H1 (cell line): ENCODE data around the gene KLK8. TPM values are rescaled to one million over a fixed set of nuclear protein-coding genes. Genes with fewer than 3 reads are reported as not detected.
A peak's percentile ranks its signal among the peaks of the same experiment; 100 is the strongest.

ENCODE experiments used
- CTCF ChIA-PET: fragments of 300-600 bp; sonication (Branson Sonifier 250); formaldehyde crosslinking; loops from one replicate; lab custom pipeline; 2021; ENCODE audit not compliant: partially characterized antibody; lab: Charles Lee
- POLR2A ChIA-PET: fragments of 300-600 bp; sonication (Branson Sonifier 250); formaldehyde crosslinking; loops from one replicate; lab custom pipeline; 2021; ENCODE audit warnings: inconsistent platforms; ENCODE audit not compliant: partially characterized antibody; lab: Charles Lee
- DNase-seq, 2 experiments: peaks; one replicate each; pipeline versions ENCODE4 v3.0.0 to v3.0.0-alpha.2; 2010 to 2022; ENCODE audit warnings: low spot score in 2 of 2, low read depth in 1 of 2, mixed read lengths in 1 of 2
- FAIRE-seq: peaks from 2 replicates; lab custom pipeline; 2011; peaks lifted over from hg19 to GRCh38; lab: Jason Lieb, UNC
- H2AFZ ChIP-seq: 2 replicates; pipeline ENCODE4 v1.8.1; 2012; ENCODE audit warnings: low read length, inconsistent platforms
- H2AK5ac ChIP-seq: 2 replicates; pipeline ENCODE4 v1.6.1; 2013; ENCODE audit warnings: low read depth, low read length
- H2BK120ac ChIP-seq: replicated peaks from 2 replicates; pipeline ENCODE3; 2013; ENCODE audit warnings: low read depth, low read length, inconsistent platforms
- H2BK12ac ChIP-seq: 2 replicates; pipeline ENCODE4 v1.6.1; 2013; ENCODE audit warnings: low read depth, low read length
- H2BK15ac ChIP-seq: 2 replicates; pipeline ENCODE4 v1.6.1; 2013; ENCODE audit warnings: low read length
- H2BK20ac ChIP-seq: 2 replicates; pipeline ENCODE4 v1.6.1; 2013; ENCODE audit warnings: low read length
- H2BK5ac ChIP-seq: 2 replicates; pipeline ENCODE4 v1.6.1; 2013; ENCODE audit warnings: low read depth, low read length
- H3K14ac ChIP-seq: 2 replicates; pipeline ENCODE4 v1.6.1; 2013; ENCODE audit warnings: inconsistent platforms; ENCODE audit not compliant: insufficient read length
- H3K18ac ChIP-seq: 2 replicates; pipeline ENCODE4 v1.6.1; 2013; ENCODE audit warnings: low read length; ENCODE audit errors: extremely low read depth
- H3K23ac ChIP-seq: 2 replicates; pipeline ENCODE4 v1.6.1; 2013; ENCODE audit warnings: inconsistent platforms; ENCODE audit not compliant: insufficient read length
- H3K23me2 ChIP-seq: 2 replicates; pipeline ENCODE4 v1.6.1; 2013; ENCODE audit warnings: low read depth, low read length
- H3K27ac ChIP-seq: 2 replicates; pipeline ENCODE4 v1.6.1; 2011; ENCODE audit warnings: low read depth, low read length, inconsistent platforms
- H3K27me3 ChIP-seq, 4 experiments: replicated peaks in 1 of 4; 1 replicate in 1 of 4; 2 replicates in 3 of 4; pipeline versions ENCODE4 v1.6.1 to v1.8.1; 2011 to 2013; ENCODE audit warnings: low read length in 3 of 4, mild to moderate bottlenecking in 3 of 4, inconsistent platforms in 2 of 4, mixed read lengths in 2 of 4, moderate library complexity in 1 of 4; ENCODE audit not compliant: control insufficient read depth in 3 of 4, insufficient read depth in 3 of 4; ENCODE audit errors: extremely low read depth in 1 of 4
- H3K36me3 ChIP-seq, 4 experiments: 2 replicates each; pipeline versions ENCODE4 v1.6.1 to v1.8.1; 2011 to 2013; ENCODE audit warnings: mild to moderate bottlenecking in 4 of 4, low read length in 3 of 4, moderate library complexity in 2 of 4, control low read depth in 1 of 4, inconsistent platforms in 1 of 4; ENCODE audit not compliant: insufficient read depth in 4 of 4, control insufficient read depth in 2 of 4
- H3K4ac ChIP-seq: replicated peaks from 2 replicates; pipeline ENCODE3; 2013; ENCODE audit warnings: low read length, low read depth, mixed read lengths, inconsistent platforms; ENCODE audit not compliant: insufficient read length
- H3K4me1 ChIP-seq, 4 experiments: replicated peaks in 1 of 4; 1 replicate in 1 of 4; 2 replicates in 3 of 4; pipeline versions ENCODE4 v1.6.1 to v1.8.1; 2011 to 2013; ENCODE audit warnings: low read length in 3 of 4, inconsistent platforms in 2 of 4, mixed read lengths in 1 of 4; ENCODE audit not compliant: insufficient read depth in 4 of 4, control insufficient read depth in 3 of 4
- H3K4me2 ChIP-seq, 2 experiments: 2 replicates each; pipeline versions ENCODE4 v1.6.1 to v1.8.1; 2011 to 2013; ENCODE audit warnings: low read depth in 2 of 2, low read length in 2 of 2, control low read depth in 1 of 2, inconsistent platforms in 1 of 2, mild to moderate bottlenecking in 1 of 2; ENCODE audit not compliant: insufficient read depth in 1 of 2
- H3K4me3 ChIP-seq, 4 experiments: fragments of 200-600, 300-600 bp in 1 of 4; sonication (generic), shearing (Covaris generic), sonication (Bioruptor Twin) in 1 of 4; 2 replicates each; pipeline versions ENCODE4 v1.5.1 to v1.8.1; 2011 to 2016; ENCODE audit warnings: low read length in 4 of 4, low read depth in 3 of 4, control low read depth in 2 of 4, inconsistent platforms in 2 of 4, mild to moderate bottlenecking in 2 of 4, mixed read lengths in 1 of 4, moderate library complexity in 1 of 4; ENCODE audit not compliant: insufficient read depth in 2 of 4; ENCODE audit errors: extremely low read depth in 1 of 4
- H3K56ac ChIP-seq: replicated peaks from 2 replicates; pipeline ENCODE3; 2013; ENCODE audit warnings: low read depth, mild to moderate bottlenecking, mixed read lengths, low read length, inconsistent platforms; ENCODE audit not compliant: insufficient read length
- H3K79me1 ChIP-seq: 2 replicates; pipeline ENCODE4 v1.6.1; 2013; ENCODE audit warnings: low read depth, low read length, control low read depth
- H3K79me2 ChIP-seq, 2 experiments: 2 replicates each; pipeline versions ENCODE4 v1.6.1 to v1.8.1; 2012 to 2013; ENCODE audit warnings: low read length in 2 of 2, mild to moderate bottlenecking in 2 of 2, inconsistent platforms in 1 of 2; ENCODE audit not compliant: insufficient read depth in 2 of 2, control insufficient read depth in 1 of 2
- H3K9ac ChIP-seq, 4 experiments: replicated peaks in 1 of 4; 1 replicate in 1 of 4; 2 replicates in 3 of 4; pipeline versions ENCODE4 v1.6.1 to v1.8.1; 2011 to 2013; ENCODE audit warnings: low read depth in 3 of 4, low read length in 3 of 4, control low read depth in 2 of 4, mild to moderate bottlenecking in 2 of 4, moderate library complexity in 2 of 4, inconsistent platforms in 1 of 4; ENCODE audit errors: extremely low read depth in 1 of 4
- H3K9me3 ChIP-seq, 2 experiments: 2 replicates each; pipeline versions ENCODE4 v1.6.1 to v1.8.1; 2012 to 2013; ENCODE audit warnings: mild to moderate bottlenecking in 2 of 2, moderate library complexity in 2 of 2, control low read depth in 1 of 2, inconsistent platforms in 1 of 2, low read depth in 1 of 2, low read length in 1 of 2, mixed read lengths in 1 of 2; ENCODE audit not compliant: insufficient read depth in 2 of 2
- H4K20me1 ChIP-seq, 2 experiments: replicated peaks in 1 of 2; 2 replicates each; pipeline versions ENCODE3 to v1.8.1; 2011 to 2013; ENCODE audit warnings: inconsistent platforms in 2 of 2, low read length in 2 of 2, mild to moderate bottlenecking in 1 of 2; ENCODE audit not compliant: insufficient read depth in 2 of 2, control insufficient read depth in 1 of 2
- H4K5ac ChIP-seq: 2 replicates; pipeline ENCODE4 v1.6.1; 2013; ENCODE audit warnings: low read length, low read depth, mixed read lengths, inconsistent platforms; ENCODE audit not compliant: insufficient read length
- H4K8ac ChIP-seq: 2 replicates; pipeline ENCODE4 v1.8.0; 2013; ENCODE audit warnings: mild to moderate bottlenecking, moderate library complexity, low read length, inconsistent platforms; ENCODE audit not compliant: insufficient read depth; ENCODE audit errors: extremely low read depth
- H4K91ac ChIP-seq: replicated peaks from 2 replicates; pipeline ENCODE3; 2013; ENCODE audit warnings: low read length, mixed read lengths, inconsistent platforms; ENCODE audit not compliant: insufficient read length
- KDM1A ChIP-seq: fragments of 200-600, 300-600 bp; sonication (generic); IDR thresholded peaks from 2 replicates; pipeline ENCODE4 v1.7.1; 2016; ENCODE audit warnings: mild to moderate bottlenecking, low read length, borderline replicate concordance
- SIX5 ChIP-seq: IDR thresholded peaks from 2 replicates; pipeline ENCODE4 v1.6.1; 2011; ENCODE audit warnings: mild to moderate bottlenecking, low read depth, low read length
- SP4 ChIP-seq: IDR thresholded peaks from 2 replicates; pipeline ENCODE4 v1.6.1; 2012; ENCODE audit warnings: low read length, inconsistent platforms
- TCF12 ChIP-seq: IDR thresholded peaks from 2 replicates; pipeline ENCODE4 v1.6.1; 2011; ENCODE audit warnings: low read depth, mild to moderate bottlenecking, low read length
- WGBS, 2 experiments: shearing (Covaris generic) in 1 of 2; methylation state at CpG; one replicate each; pipeline versions ENCODE4 v1.1.6 to v1.1.7; 2013 to 2015; ENCODE audit warnings: low lambda C conversion rate in 2 of 2, mixed read lengths in 2 of 2, inconsistent platforms in 1 of 2, low coverage in 1 of 2, missing lambda C conversion rate in 1 of 2; ENCODE audit not compliant: insufficient replicate concordance in 2 of 2, insufficient coverage in 1 of 2, insufficient read length in 1 of 2; ENCODE audit errors: extremely low coverage in 1 of 2, missing lambda C conversion rate in 1 of 2; 5-methylcytosine and 5-hydroxymethylcytosine counted together
- polyA plus RNA-seq, 7 experiments: library from polyadenylated mRNA; depleted of rRNA in 3 of 7; stranded (reverse) in 5 of 7; unstranded in 2 of 7; fragments of >200 nt in 5 of 7; fragments of 200-250 nt in 2 of 7; gene quantifications; 1 replicate in 5 of 7; 2 replicates in 1 of 7; 4 replicates in 1 of 7; pipeline versions ENCODE4 v1.2.1 to v1.2.3, GENCODE V29; 2011 to 2013; ENCODE audit warnings: missing spikeins in 2 of 7, mixed read lengths in 2 of 7
- total RNA-seq: library from RNA; stranded (reverse); fragmentation: NEBNext Ultra II Directional; extraction: Animal tissue kit (Norgen Biotek cat#: 25700); gene quantifications from 2 replicates; pipeline ENCODE4 v1.2.1, GENCODE V29; 2021

KLK8 gene
- total and polyA plus RNA-seq, 2 of the 8 experiments (the other 6 are each of a cell fraction or from before 2014, with no cell fraction given) = 2.9 to 3.6 TPM

- Histone ChIP-seq H3K36me3 (no peaks in the 10 kb centered on the region), H4K8ac (no peak overlapping the region), H3K4ac (no peak overlapping the region), H3K9me3 (no peaks in the 10 kb centered on the region), H3K23ac (no peak overlapping the region), H3K18ac (no peak overlapping the region; the same call in 1 of the 2 replicates), H3K9ac (no peak overlapping the region), H3K27ac (no peak overlapping the region), H3K4me3 (no peak overlapping the region), H2AFZ (no peak overlapping the region), H3K56ac (no peak overlapping the region), H2BK5ac (no peak overlapping the region), H3K4me1 (peaks cover 0 to 23% (median 14%) of the 10 kb centered on the region in 4 experiments; a peak in 6 of 7 replicates), H3K79me2 (no peaks in the 10 kb centered on the region), H2BK120ac (no peak overlapping the region), H4K91ac (no peak overlapping the region), H3K27me3 (no peaks in the 10 kb centered on the region; a peak in 1 of 7 replicates), H2AK5ac (no peak overlapping the region), H2BK20ac (no peak overlapping the region), H2BK12ac (peak overlapping the region; percentile 60; the same call in 1 of the 2 replicates), H4K5ac (no peak overlapping the region), H3K14ac (no peak overlapping the region), H2BK15ac (0 out of 2 replicates have a peak overlapping the region, but pooled peaks have one; percentile 18), H3K23me2 (no peaks in the 10 kb centered on the region), H3K79me1 (no peaks in the 10 kb centered on the region; the same call in 1 of the 2 replicates), H4K20me1 (no peaks in the 10 kb centered on the region), H3K4me2 (no peak overlapping the region)
- POLR2A ChIA-PET = interaction anchor here (0.6 to 1.0 kb wide), 3 partner anchors 11 to 365 kb away, joined by 3 read pairs; partner anchors contain the start of gene KLK10
- DNase-seq (no peak), FAIRE-seq (no peak)
- 87% methylated on average over 11 of the region's 13 CpGs; no CpG with 5 or more reads in 1 of the 2 experiments for WGBS, 2 experiments
- CTCF ChIA-PET = interaction anchor here (0.9 kb wide), 1 partner anchor 9 kb away, joined by 4 read pairs; no protein-coding TSS in a partner anchor
- no peak for TF ChIP-seq SIX5
- no peak for TF ChIP-seq SP4
- no peak for TF ChIP-seq TCF12
- TF ChIP-seq KDM1A = no peak
These were observed 29.2 kb upstream of the KLK8 start for GRCh38 chr19:51030631-51031030.
